ENCODE results near the gene OR7C1.
"Not testable (repeated sequence)": the region's sequence is repeated elsewhere in the genome, so short reads cannot be mapped to it uniquely, and the experiment has no call there.

Gene OR7C1

DNA sequence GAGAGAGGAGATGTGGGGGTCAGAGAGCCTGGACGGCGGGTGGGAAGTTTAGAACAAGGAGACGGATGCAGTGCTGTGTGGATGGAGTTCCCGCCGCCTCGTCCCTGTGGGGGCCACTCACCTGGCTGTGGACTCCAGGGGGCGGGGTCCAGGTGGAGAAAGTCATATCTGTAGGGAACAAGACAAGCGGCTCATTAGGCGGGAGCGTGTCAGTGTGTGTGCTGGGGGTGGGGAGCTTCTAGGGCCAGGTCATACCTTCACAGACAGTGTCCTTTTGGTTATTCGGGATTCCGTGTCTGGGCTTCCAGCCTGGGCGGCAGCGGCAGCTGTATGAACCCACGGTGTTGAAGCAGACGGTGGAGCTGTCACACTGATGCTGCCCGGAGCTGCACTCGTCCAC is 69.6 kb downstream of the OR7C1 start:
- DNase-seq: not testable (repeated sequence)

- DNase-seq: no peak
Observed at GRCh38 chr19:14764401-14764800, 70.6 kb downstream of the OR7C1 start.

GRCh38 chr19:14763497-14764145 is 71.4 kb downstream of the OR7C1 start:
- no peak for DNase-seq

DNA sequence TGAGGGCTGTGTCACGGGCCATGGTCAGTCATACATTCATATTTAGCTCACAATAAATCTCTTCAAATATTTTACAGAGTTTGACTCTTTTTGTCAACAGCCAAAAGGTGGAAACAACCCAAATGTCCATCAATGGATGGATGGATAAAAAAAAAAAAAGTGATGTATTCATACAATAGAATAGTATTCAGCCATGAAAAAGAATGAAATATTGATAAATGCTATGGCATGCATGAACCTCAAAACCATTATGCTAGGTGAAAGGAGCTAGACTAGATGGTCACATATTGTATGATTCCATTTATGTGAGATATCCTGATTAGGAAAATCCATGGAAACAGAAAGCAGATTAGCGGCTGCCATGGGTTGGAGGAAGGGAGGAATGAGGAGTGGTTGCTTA is 72.9 kb downstream of the OR7C1 start:
- no peak for DNase-seq

DNA sequence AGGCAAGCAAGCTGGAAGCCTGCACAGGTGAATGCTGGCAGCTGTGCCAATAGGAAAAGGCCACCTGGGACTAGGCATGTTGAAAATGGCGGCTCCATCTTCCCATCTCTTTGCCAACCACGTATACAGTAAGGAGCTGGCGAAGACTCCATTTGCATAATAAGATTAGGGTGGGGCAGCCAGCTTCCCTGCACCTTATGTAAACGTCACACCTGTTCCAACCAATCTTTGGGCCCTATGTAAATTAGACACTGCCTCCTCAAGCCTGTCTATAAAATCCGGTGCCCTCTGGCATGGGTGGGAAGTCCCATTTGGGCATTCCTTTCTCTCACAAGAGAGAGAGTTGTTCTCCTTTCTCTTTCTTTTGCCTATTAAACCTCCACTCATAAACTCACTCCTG is 73.4 kb downstream of the OR7C1 start:
- no peak for DNase-seq

GRCh38 chr19:14758816-14759215 is 76.2 kb downstream of the OR7C1 start:
- no peak for DNase-seq

DNA sequence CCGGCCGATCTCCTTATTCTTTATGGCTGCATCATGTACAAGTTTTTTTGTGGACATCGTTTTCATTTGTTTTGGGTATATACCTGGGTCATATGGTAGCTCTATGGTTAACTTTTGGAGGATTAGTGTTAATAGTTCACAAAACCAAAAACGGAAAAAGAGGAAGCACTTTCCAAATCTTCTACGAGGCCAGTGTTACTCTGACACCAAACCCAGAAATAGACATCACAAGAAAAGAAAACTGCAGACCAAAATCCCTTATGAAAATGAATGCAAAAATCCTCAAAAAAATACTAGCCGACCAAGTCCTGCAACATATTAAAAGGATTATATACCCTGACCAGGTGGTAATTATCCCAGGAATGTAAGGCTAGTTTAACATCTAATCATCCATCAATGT is 86.4 kb downstream of the OR7C1 start:
- DNase-seq: no peak

Measured in suppressor macrophage treated with lipopolysaccharide for 4 hours (primary cell).